HepG2 (cell line): ENCODE measurements around the gene MRPL57. TPM values are rescaled to one million over a fixed set of nuclear protein-coding genes. Genes with fewer than 3 reads are reported as not detected.

Experiments
- AGO2 ChIP-seq: fragments of 200-400 bp; formaldehyde crosslinking; optimal IDR thresholded peaks from 2 replicates; pipeline ENCODE3; 2017; ENCODE audit warnings: mild to moderate bottlenecking, low read depth, low read length, moderate library complexity
- ARNT2 ChIP-seq: sonication (generic); formaldehyde crosslinking; IDR thresholded peaks from 2 replicates; pipeline ENCODE4 v1.8.0; 2022; ENCODE audit warnings: mild to moderate bottlenecking, low read depth, missing genetic modification reagents, moderate library complexity
- FOXA1 ChIP-seq, 2 experiments: fragments of 450-650 bp in 1 of 2; sonication (generic) in 1 of 2; formaldehyde crosslinking in 1 of 2; IDR thresholded peaks; 2 replicates each; pipeline versions ENCODE4 v1.4.0 to v1.6.1; 2016 to 2020; ENCODE audit warnings: missing genetic modification reagents in 1 of 2
- HIVEP1 ChIP-seq: sonication (generic); formaldehyde crosslinking; IDR thresholded peaks from 2 replicates; pipeline ENCODE4 v1.4.0; 2020; ENCODE audit warnings: mild to moderate bottlenecking, missing genetic modification reagents
- KMT2B ChIP-seq: IDR thresholded peaks from 2 replicates; pipeline ENCODE4 v1.6.1; 2016; ENCODE audit warnings: missing genetic modification reagents, missing compliant biosample characterization
- LRRFIP1 ChIP-seq: sonication (generic); formaldehyde crosslinking; conservative IDR thresholded peaks from 2 replicates; pipeline ENCODE4 v1.4.0; 2020; ENCODE audit warnings: missing genetic modification reagents
- NAIF1 ChIP-seq: sonication (generic); formaldehyde crosslinking; IDR thresholded peaks from 2 replicates; pipeline ENCODE4 v1.5.0; 2020; ENCODE audit warnings: mild to moderate bottlenecking, missing genetic modification reagents, borderline replicate concordance
- NFKBIZ ChIP-seq: IDR thresholded peaks from 2 replicates; pipeline ENCODE4 v1.6.1; 2018; ENCODE audit warnings: missing genetic modification reagents, missing compliant biosample characterization
- SOX6 ChIP-seq, 2 experiments: fragments of 450-650 bp in 1 of 2; sonication (generic) in 1 of 2; formaldehyde crosslinking in 1 of 2; IDR thresholded peaks; 2 replicates each; pipeline versions ENCODE4 v1.4.0 to v1.6.1; 2017 to 2020; ENCODE audit warnings: antibody characterized with exemption in 1 of 2, mild to moderate bottlenecking in 1 of 2, missing genetic modification reagents in 1 of 2
- UBTF ChIP-seq: sonication (generic); formaldehyde crosslinking; IDR thresholded peaks from 2 replicates; pipeline ENCODE4 v1.4.0; 2020; ENCODE audit warnings: mild to moderate bottlenecking, missing genetic modification reagents
- ZBTB7A ChIP-seq: sonication (generic); formaldehyde crosslinking; IDR thresholded peaks from 2 replicates; pipeline ENCODE4 v1.8.0; 2022; ENCODE audit warnings: mild to moderate bottlenecking, missing genetic modification reagents
- ZFP91 ChIP-seq: sonication (generic); formaldehyde crosslinking; IDR thresholded peaks from 2 replicates; pipeline ENCODE4 v1.9.0; 2022; ENCODE audit warnings: missing genetic modification reagents, mild to moderate bottlenecking, borderline replicate concordance
- ZNF704 ChIP-seq: sonication (generic); formaldehyde crosslinking; IDR thresholded peaks from 2 replicates; pipeline ENCODE4 v1.8.1; 2023; ENCODE audit warnings: mild to moderate bottlenecking, inconsistent platforms, moderate library complexity, missing genetic modification reagents, borderline replicate concordance
- ZNF772 ChIP-seq: sonication (generic); formaldehyde crosslinking; IDR thresholded peaks from 2 replicates; pipeline ENCODE4 v1.5.0; 2020; ENCODE audit warnings: mild to moderate bottlenecking, missing genetic modification reagents
- ZNF891 ChIP-seq: sonication (generic); formaldehyde crosslinking; IDR thresholded peaks from 2 replicates; pipeline ENCODE4 v1.5.0; 2020; ENCODE audit warnings: mild to moderate bottlenecking, missing genetic modification reagents
- polyA plus RNA-seq, 8 experiments: library from polyadenylated mRNA; depleted of rRNA in 3 of 8; stranded (reverse) in 7 of 8; unstranded in 1 of 8; fragments of >200 nt; fragmentation: Illumina TruSeq in 4 of 8; extraction: Trizol in 4 of 8; gene quantifications; 2 replicates each; pipeline versions ENCODE4 v1.2.1 to v1.2.3, GENCODE V29; 2011 to 2016; ENCODE audit warnings: low read depth in 4 of 8, missing spikeins in 1 of 8, mixed read lengths in 1 of 8; ENCODE audit not compliant: insufficient read depth in 1 of 8
- total RNA-seq, 5 experiments: library from RNA; depleted of rRNA; stranded (reverse); fragments of >200 nt; fragmentation: Illumina TruSeq; extraction: Trizol; gene quantifications; 2 replicates each; pipeline ENCODE4 v1.2.3, GENCODE V29; 2016; ENCODE audit warnings: low read depth in 1 of 5

The MRPL57 gene
- total and polyA plus RNA-seq, 2 of the 13 experiments (the other 11 are each of a cell fraction or from before 2014, with no cell fraction given) = 19.5 to 35.2 TPM

- TF ChIP-seq LRRFIP1 (CRISPR knock-in tag) (no peak), ZFP91 (CRISPR knock-in tag) (no peak; the same call in 1 of the 2 replicates), SOX6 (IDR thresholded peaks at IDR 0.05) (no peak), SOX6 (CRISPR knock-in tag; IDR thresholded peaks at IDR 0.05) (0 out of 2 replicates have a peak, but pooled peaks have one; percentile 1), AGO2 (peak; percentile 52), NAIF1 (CRISPR knock-in tag) (no peak), ZNF891 (no peak), ZBTB7A (0 out of 2 replicates have a peak, but pooled peaks have one; percentile 32), ARNT2 (CRISPR knock-in tag) (no peak), ZNF704 (CRISPR knock-in tag) (no peak; the same call in 1 of the 2 replicates), HIVEP1 (CRISPR knock-in tag) (0 out of 2 replicates have a peak, but pooled peaks have one; percentile 26), UBTF (CRISPR knock-in tag) (peak; percentile 68; the same call in 1 of the 2 replicates), KMT2B (peak; percentile 35; the same call in 1 of the 2 replicates), FOXA1 (IDR thresholded peaks at IDR 0.05) (no peak), FOXA1 (CRISPR knock-in tag; IDR thresholded peaks at IDR 0.05) (0 out of 2 replicates have a peak, but pooled peaks have one; percentile 3), NFKBIZ (CRISPR knock-in tag) (0 out of 2 replicates have a peak, but pooled peaks have one; percentile 38), ZNF772 (CRISPR knock-in tag) (no peak)
These were observed 475 bp downstream of the MRPL57 start (continued) for GRCh38 chr13:21176982-21177284.
